ENCODE data around the gene BANP. TPM values are rescaled to one million over a fixed set of nuclear protein-coding genes. Genes with fewer than 3 reads are reported as not detected.
"Not testable (repeated sequence)": the region's sequence is repeated elsewhere in the genome, so short reads cannot be mapped to it uniquely, and the experiment has no call there.

Gene BANP
- total RNA-seq, 1 experiment from 2014 or later, result 16.7 TPM

GRCh38 chr16:88016964-88017363, 65.7 kb downstream of the BANP start:
- in situ Hi-C loops (cut with HindIII; ENCODE audit: low pct_unique_long_range_greater_than_20kb, low sequenced_read_pairs), result no loop called here
- no peak for DNase-seq (ENCODE audit: low read depth)

GRCh38 chr16:88017587-88018101, 66.4 kb downstream of the BANP start:
- DNase-seq (ENCODE audit: low read depth), result no peak
- in situ Hi-C loops (cut with HindIII; ENCODE audit: low pct_unique_long_range_greater_than_20kb, low sequenced_read_pairs), result no loop called here

GRCh38 chr16:88018382-88018781, 67.1 kb downstream of the BANP start:
- in situ Hi-C loops (cut with HindIII; ENCODE audit: low pct_unique_long_range_greater_than_20kb, low sequenced_read_pairs); DNase-seq (ENCODE audit: low read depth): not testable (repeated sequence)

- in situ Hi-C loops (cut with HindIII; ENCODE audit: low pct_unique_long_range_greater_than_20kb, low sequenced_read_pairs), result not testable (repeated sequence)
These were observed 68.0 kb downstream of the BANP start for GRCh38 chr16:88019041-88019820.

GRCh38 chr16:88019821-88020515, 68.7 kb downstream of the BANP start:
- in situ Hi-C loops (cut with HindIII; ENCODE audit: low pct_unique_long_range_greater_than_20kb, low sequenced_read_pairs), result no loop called here
- DNase-seq (ENCODE audit: low read depth), result no peak

More at GRCh38 chr16:88019041-88019820, 68.0 kb downstream of the BANP start:
- DNase-seq (ENCODE audit: low read depth), result not testable (repeated sequence)

GRCh38 chr16:88020516-88020885, 69.3 kb downstream of the BANP start:
- no peak for DNase-seq (ENCODE audit: low read depth)
- in situ Hi-C loops (cut with HindIII; ENCODE audit: low pct_unique_long_range_greater_than_20kb, low sequenced_read_pairs), result no loop called here

- DNase-seq (ENCODE audit: low read depth); in situ Hi-C loops (cut with HindIII; ENCODE audit: low pct_unique_long_range_greater_than_20kb, low sequenced_read_pairs): not testable (repeated sequence)
These were observed 70.1 kb downstream of the BANP start for GRCh38 chr16:88021041-88021970.

- DNase-seq (ENCODE audit: low read depth), result no peak
- in situ Hi-C loops (cut with HindIII; ENCODE audit: low pct_unique_long_range_greater_than_20kb, low sequenced_read_pairs), result no loop called here
These were observed 71.1 kb downstream of the BANP start for GRCh38 chr16:88022076-88023042.

- in situ Hi-C loops (cut with HindIII; ENCODE audit: low pct_unique_long_range_greater_than_20kb, low sequenced_read_pairs), result no loop called here
- no peak for DNase-seq (ENCODE audit: low read depth)
These were observed 72.1 kb downstream of the BANP start for GRCh38 chr16:88023366-88023765.

- no peak for DNase-seq (ENCODE audit: low read depth)
- in situ Hi-C loops (cut with HindIII; ENCODE audit: low pct_unique_long_range_greater_than_20kb, low sequenced_read_pairs), result no loop called here
These were observed 72.6 kb downstream of the BANP start for GRCh38 chr16:88023786-88024185.

GRCh38 chr16:88024491-88025085, 73.4 kb downstream of the BANP start:
- in situ Hi-C loops (cut with HindIII; ENCODE audit: low pct_unique_long_range_greater_than_20kb, low sequenced_read_pairs); DNase-seq (ENCODE audit: low read depth): not testable (repeated sequence)

GRCh38 chr16:88025086-88025492, 73.9 kb downstream of the BANP start:
- in situ Hi-C loops (cut with HindIII; ENCODE audit: low pct_unique_long_range_greater_than_20kb, low sequenced_read_pairs), result not testable (repeated sequence)
- peak; percentile 45 for DNase-seq (ENCODE audit: low read depth)

GRCh38 chr16:88025828-88026555, 74.8 kb downstream of the BANP start:
- in situ Hi-C loops (cut with HindIII; ENCODE audit: low pct_unique_long_range_greater_than_20kb, low sequenced_read_pairs); DNase-seq (ENCODE audit: low read depth): not testable (repeated sequence)

- DNase-seq (ENCODE audit: low read depth), result no peak
- in situ Hi-C loops (cut with HindIII; ENCODE audit: low pct_unique_long_range_greater_than_20kb, low sequenced_read_pairs), result no loop called here
These were observed 76.0 kb downstream of the BANP start for GRCh38 chr16:88026964-88027938.

GRCh38 chr16:88028177-88028930, 77.1 kb downstream of the BANP start:
- not testable (repeated sequence) for DNase-seq (ENCODE audit: low read depth)

More at GRCh38 chr16:88028177-88028930, 77.1 kb downstream of the BANP start:
- in situ Hi-C loops (cut with HindIII; ENCODE audit: low pct_unique_long_range_greater_than_20kb, low sequenced_read_pairs), result not testable (repeated sequence)
